ENCODE data around the gene TMEM240.
A peak's percentile ranks its signal among the peaks of the same experiment; 100 is the strongest.
"Not testable (repeated sequence)": the region's sequence is repeated elsewhere in the genome, so short reads cannot be mapped to it uniquely, and the experiment has no call there.

The TMEM240 gene

DNA sequence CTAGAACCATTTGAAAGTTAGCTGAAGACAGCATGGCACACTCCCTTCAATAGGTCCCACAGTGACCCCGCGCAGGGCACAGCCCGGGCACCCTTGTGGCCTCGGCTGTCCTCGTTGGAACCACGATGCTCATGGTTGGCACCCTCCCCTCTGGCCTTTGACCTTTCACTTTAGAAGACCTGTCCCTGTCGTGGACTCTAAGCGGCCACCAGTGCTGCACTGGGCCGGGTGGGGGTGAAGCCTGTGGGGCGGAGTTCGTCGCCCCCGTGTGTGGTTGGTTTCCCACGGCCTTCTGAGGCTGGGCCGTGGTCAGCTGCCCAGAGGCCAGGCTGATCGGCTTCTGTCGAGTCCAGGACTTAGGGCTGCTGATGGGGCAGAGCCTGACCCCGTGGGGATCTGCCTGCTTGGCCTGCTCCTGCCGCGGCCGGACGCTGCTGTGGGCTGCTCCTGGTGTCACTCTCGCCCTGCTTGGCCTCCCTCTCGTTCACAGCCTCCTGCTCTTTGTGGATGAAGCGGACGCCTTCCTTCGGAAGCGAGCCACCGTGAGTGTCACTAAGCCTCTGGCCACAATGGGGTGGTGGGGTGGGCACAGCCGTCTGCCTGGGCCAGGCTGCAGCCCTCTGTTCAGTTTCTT, 15.6 kb downstream of the TMEM240 start:
- DNase-seq (ENCODE audit: low spot score): not testable (repeated sequence)

- DNase-seq (ENCODE audit: low spot score): not testable (repeated sequence)
Observed at GRCh38 chr1:1523651-1524050, 16.8 kb downstream of the TMEM240 start.

DNA sequence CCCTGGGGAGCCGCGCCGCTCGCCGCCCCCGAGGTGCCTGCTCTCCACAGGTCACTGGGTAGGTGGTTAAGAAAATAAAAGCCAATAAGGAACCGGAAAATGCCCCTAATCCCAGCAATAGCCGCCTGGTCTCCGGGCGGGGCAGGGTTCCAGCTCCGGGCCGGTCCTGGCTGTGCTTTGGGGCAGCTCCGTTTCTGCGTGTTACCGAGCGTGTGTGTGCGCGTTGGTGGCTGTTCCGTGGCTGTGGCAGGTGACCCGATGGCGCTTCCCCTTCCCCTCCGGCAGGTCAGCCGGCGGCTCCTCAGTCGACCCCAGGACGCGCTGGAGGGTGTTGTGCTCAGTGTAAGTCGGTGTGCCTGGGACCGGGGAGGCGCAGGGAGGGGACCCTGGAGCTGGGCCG, 17.2 kb downstream of the TMEM240 start:
- DNase-seq (ENCODE audit: low spot score): not testable (repeated sequence)

DNA sequence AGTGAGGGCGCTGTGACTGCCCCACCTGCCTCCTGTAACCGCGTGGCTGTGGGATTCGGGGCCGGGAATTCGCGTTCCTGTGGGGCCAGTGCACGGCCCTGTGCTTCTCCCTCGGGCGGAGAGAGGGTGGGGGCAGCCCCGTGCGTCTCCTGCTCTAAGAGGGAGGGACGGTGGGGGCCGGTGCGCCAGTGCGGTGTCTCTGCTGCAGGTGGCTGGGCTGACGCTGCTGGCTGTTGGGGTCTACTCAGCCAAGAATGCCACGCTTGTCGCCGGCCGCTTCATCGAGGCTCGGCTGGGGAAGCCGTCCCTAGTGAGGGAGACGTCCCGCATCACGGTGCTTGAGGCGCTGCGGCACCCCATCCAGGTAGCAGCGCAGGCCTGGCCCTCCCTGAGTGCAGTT, 17.9 kb downstream of the TMEM240 start:
- DNase-seq (ENCODE audit: low spot score): not testable (repeated sequence)

GRCh38 chr1:1521331-1521730, 19.1 kb downstream of the TMEM240 start:
- DNase-seq (ENCODE audit: low spot score): no peak

DNA sequence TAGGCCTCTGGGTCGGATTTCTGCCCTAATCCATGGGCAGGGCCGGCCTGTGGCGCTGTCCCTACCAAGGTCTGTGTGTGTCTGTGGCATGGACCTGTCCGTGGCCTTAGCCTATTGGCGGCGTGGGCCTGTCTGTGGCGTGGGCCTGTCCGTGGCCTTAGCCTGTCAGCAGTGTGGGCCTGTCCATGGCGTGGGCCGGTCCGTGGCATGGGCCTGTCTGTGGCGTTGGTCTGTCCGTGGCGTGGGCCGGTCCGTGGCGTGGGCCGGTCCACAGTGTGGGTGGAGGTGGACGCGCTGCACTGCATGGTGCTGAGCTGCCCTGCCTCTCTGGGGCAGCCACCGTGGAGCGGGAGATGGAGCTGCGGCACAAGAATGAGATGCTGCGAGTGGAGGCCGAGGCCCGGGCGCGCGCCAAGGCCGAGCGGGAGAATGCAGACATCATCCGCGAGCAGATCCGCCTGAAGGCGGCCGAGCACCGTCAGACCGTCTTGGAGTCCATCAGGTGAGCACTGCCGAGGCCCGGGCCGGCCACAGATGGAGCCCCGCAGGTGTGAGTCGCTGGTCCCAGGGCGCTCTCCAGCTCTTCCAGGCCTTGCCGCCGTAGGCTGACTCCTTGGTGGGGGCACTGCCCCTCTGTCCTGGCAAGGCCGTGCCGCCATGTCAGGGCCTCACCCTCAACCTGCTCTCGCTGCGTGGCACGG, 20.5 kb downstream of the TMEM240 start:
- not testable (repeated sequence) for DNase-seq (ENCODE audit: low spot score)

DNA sequence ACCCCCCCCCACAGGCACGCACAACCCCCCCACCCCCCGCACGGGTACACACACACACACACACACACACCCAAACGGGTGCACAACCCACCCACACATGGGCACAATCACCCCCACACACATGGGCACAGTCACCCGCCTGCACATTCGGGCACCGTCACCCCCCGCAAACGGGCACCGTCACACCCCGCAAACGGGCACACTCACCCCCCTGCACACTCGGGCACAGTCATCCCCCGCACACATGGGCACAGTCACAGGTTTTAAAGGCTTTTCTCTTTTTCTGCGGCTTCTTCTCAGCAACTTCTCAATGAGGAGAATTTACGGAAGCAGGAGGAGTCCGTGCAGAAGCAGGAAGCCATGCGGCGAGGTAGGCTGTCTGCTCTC, 21.8 kb downstream of the TMEM240 start:
- not testable (repeated sequence) for DNase-seq (ENCODE audit: low spot score)

GRCh38 chr1:1517973-1518620, 22.3 kb downstream of the TMEM240 start:
- DNase-seq (ENCODE audit: low spot score): no peak

DNA sequence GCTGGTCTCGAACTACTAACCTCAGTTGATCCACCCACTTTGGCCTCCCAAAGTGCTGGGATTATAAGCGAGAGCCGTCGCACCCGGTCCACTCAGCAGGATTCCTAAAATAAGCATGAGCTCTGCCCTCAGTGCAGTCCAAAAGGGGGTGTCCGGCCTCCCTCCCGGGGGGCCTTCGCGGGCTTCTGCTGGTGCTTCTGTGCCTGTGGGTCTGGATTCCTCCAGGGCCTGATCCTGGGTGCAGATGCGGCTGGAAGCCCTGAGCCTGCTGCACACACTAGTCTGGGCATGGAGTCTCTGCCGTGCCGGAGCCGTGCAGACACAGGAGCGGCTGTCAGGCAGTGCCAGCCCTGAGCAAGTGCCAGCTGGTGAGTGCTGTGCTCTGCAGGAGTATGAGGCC, 23.5 kb downstream of the TMEM240 start:
- DNase-seq (ENCODE audit: low spot score): not testable (repeated sequence)

DNA sequence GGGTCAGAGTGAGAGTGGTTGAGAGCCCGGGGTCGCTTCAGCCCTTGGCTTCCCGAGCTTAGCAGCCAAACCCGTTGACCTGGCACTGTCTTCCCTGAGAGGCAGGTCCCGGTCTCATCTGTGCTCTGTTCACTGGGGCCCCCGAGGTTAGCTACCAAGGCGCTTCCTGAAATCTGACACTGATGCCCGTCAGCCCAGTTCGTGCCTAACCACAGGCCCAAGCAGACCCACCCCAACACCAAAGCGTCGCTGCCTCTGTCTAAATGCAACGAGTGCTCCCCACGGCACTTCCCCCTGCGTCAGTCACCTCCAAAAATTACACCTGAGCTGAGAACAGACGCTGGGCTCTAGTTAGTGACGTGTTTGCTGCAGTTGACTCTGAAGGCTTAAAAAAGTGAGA, 26.0 kb downstream of the TMEM240 start:
- DNase-seq (ENCODE audit: low spot score): not testable (repeated sequence)

GRCh38 chr1:1513675-1514074, 26.7 kb downstream of the TMEM240 start:
- not testable (repeated sequence) for DNase-seq (ENCODE audit: low spot score)

DNA sequence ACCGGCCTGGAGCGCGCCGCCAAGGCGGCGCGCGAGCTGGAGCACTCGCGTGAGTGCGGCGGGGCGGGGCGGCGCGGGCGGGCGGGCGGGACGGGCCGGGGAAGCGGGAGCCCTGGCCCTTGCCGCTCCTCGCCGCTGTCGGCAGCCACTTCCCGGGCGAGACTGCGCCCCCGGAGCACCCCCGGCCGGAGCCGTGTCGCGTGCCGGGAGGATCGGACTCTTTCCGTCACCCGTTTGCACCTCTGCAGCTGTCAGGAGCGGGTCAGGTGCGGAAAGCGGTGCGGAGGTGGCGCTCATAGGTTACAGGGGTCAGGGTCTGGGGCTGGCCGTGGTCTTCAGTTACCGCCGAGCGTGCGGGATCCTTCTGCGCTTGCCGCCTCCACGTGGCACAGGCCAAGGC, 28.0 kb downstream of the TMEM240 start:
- DNase-seq (ENCODE audit: low spot score): not testable (repeated sequence)

- DNase-seq (ENCODE audit: low spot score): peak; percentile 99
Observed at GRCh38 chr1:1511533-1512285, 28.7 kb downstream of the TMEM240 start, which contains the start of gene ATAD3A. TSS of gene ATAD3A (plus strand) at chr1:1512162. CDS start at chr1:1512269, 107 bp downstream.

DNA sequence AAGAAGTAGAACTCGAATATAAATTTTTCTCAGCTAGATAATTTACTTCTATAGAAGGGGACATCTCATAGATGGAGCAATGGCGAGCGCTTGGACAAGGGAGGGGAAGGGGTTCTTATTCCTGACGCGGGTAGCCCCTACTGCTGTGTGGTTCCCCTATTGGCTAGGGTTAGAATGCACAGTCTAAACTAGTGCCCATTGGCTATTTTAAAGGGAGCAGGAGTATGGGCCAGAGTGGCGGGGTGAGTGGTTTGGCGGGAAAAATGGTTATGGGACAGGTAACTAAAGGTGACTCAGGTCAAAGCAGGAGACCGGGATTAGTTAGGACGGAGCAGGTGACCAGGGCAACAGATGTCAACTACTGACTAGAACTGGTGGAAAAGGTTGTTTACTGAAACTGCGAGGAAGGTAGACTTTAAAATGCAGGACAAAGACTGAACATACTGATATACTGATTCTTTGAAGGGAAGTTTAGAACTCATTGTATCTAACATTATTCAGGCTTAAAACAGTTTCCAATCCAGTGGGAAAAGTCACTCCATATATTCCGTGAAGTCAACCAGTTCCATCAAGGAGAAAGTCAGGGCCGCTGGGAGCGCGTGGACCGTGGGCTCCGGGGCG, 29.4 kb downstream of the TMEM240 start:
- DNase-seq (ENCODE audit: low spot score): no peak

GRCh38 chr1:1509465-1509850, 31.0 kb downstream of the TMEM240 start:
- DNase-seq (ENCODE audit: low spot score): not testable (repeated sequence)

- DNase-seq (ENCODE audit: low spot score): not testable (repeated sequence)
Observed at GRCh38 chr1:1508775-1509464, 31.5 kb downstream of the TMEM240 start.

DNA sequence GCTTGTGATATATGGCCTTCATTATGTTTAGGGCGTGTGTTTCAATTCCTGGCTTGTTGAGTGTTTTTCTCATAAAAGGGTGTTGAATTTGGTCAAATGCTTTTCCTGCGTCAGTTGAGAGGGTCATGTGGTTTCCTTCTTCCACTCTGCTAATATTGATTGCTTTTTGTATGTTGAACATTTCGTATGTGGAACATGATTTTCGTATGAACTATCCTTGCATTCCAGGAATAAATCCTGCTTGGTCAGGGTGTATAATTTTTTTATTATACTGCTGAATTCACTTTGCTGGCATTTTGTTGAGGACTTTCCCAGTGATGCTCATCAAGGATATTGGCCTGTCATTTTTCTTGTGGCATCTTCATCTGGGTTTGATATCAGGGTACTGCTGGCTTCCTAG, 33.1 kb downstream of the TMEM240 start:
- DNase-seq (ENCODE audit: low spot score): no peak

DNA sequence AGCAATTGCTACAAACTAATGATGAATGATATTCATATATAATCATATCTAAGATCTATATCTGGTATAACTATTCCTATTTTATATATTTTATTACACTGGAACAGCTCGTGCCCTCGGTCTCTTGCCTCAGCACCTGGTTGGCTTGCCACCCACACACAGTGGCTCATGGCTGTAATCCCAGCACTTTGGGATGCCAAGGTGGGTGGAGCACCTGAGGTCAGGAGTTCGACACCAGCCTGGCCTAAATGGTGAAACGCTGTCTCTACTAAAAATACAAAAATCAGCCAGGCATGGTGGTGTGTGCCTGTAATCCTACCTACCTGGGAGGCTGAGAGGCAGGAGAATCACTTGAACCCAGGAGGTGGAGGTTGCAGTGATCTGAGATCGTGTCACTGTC, 34.6 kb downstream of the TMEM240 start:
- DNase-seq (ENCODE audit: low spot score): not testable (repeated sequence)

GRCh38 chr1:1505366-1505798, 35.0 kb downstream of the TMEM240 start:
- DNase-seq (ENCODE audit: low spot score): not testable (repeated sequence)

DNA sequence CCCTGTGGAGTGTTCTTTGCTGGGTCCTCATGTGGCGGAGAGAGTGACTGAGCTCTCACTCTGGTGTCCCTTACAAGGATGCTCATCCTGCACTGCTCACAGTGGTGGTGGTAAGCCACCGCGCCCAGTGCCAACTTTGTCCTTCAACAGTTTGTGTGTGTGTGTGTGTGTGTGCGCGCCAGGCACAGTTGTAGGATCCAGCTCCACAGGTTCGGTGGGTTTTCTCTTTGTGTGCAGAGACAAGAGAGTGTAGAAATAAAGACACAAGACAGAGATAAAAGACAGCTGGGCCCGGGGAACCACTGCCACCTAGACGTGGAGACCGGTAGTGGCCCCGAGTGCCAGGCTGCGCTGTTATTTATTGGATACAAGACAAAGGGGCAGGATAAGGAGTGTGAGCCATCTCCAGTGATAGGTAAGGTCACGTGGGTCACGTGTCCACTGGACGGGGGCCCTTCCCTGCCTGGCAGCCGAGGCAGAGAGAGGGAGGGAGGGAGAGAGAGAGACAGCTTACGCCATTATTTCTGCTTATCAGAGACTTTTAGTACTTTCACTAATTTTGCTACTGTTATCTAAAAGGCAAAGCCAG, 35.6 kb downstream of the TMEM240 start:
- DNase-seq (ENCODE audit: low spot score): peak; percentile 25

DNA sequence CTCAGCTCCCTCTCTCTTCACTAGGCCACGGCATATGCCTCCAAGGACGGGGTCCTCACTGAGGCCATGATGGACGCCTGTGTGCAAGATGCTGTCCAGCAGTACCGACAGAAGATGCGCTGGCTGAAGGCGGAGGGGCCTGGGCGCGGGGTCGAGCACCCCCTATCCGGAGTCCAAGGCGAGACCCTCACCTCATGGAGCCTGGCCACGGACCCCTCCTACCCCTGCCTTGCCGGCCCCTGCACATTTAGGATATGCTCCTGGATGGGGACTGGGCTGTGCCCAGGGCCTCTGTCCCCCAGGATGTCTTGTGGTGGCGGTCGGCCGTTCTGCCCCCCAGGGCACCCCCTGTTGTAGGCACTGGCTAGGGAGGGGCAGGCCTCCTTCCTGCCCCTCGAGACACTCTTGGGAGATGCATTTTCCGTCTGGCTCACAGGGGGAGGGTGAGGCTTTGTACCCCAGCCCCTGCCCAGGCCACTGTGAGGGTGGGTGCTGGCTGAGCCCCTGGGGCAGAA, 44.9 kb downstream of the TMEM240 start:
- not testable (repeated sequence) for DNase-seq (ENCODE audit: low spot score)
